Activated CD4-positive, alpha-beta T cell treated with anti-CD3 and anti-CD28 coated beads, Interleukin-2, Interleukin-6, amounts not matched to agents 100 ng/mL and 50 ng/mL, durations not matched to agents 16 hours and 8 hours (primary cell): Measurements from ENCODE around the gene MECP2.

Experiments used
- DNase-seq: peaks from one replicate; pipeline ENCODE4 v3.0.0-alpha.2; 2020

MECP2 gene

DNA sequence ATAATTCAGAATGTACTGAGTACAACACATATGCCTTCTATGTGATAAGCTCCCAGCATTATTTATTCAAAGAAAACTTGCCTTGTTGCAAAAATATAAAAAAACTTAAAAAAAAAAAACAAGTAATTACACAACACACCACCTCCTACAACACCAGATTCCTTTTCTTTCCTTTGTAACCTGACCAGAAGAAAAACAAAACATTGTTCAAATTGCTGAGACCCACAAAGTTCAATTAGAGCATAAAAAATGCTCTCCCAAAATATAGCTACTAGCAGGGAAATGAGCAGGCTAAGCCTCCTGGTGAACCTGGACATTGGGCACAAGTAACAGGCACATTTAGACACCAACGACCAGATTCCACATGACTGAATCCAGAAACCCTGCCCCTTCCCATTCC lies 38.3 kb downstream of the MECP2 start:
- no peak for DNase-seq

GRCh38 chrX:154058214-154058997 lies 39.1 kb downstream of the MECP2 start:
- DNase-seq = no peak

DNA sequence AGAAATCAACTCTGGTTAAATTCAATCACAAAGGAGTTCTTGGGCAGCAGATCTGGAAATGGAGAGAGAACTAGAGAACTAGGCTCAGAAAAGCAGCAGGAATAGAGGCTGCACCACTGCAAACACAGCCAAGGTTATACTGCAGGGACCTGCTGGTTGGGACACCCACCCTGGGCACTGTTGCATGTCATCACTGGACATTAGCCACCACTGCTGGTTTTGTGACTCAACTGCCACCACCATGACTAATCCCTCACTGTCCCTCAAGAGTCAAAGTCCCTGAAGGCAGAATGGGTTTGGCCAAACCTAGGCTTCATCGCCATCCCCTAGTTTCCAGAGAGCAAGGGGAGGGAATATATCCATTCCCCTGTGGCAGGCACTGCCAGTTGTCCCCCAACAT lies 39.7 kb downstream of the MECP2 start:
- no peak for DNase-seq

DNA sequence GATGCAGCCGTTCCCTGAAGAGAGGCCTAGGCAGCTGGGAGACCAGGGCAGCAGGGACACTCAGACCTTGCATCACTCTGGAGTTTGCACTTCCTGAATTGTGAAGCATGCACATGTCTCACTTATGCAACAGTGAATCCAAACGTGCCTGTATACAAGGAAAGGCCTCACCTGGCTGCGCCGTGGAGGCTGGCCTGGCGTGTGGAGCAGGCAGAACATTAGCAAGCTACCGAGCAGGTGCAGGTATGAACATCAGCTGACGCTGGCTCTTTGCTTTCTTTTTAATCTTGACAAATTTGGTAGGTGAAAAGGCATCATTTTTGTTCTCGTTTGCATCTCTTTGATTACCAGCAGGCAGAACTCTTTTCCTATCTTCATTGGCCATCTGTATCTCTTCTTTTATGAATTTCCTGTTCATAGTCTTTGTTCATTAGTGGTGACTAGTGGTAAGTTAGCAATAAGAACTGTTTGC lies 40.7 kb downstream of the MECP2 start:
- no peak for DNase-seq

DNA sequence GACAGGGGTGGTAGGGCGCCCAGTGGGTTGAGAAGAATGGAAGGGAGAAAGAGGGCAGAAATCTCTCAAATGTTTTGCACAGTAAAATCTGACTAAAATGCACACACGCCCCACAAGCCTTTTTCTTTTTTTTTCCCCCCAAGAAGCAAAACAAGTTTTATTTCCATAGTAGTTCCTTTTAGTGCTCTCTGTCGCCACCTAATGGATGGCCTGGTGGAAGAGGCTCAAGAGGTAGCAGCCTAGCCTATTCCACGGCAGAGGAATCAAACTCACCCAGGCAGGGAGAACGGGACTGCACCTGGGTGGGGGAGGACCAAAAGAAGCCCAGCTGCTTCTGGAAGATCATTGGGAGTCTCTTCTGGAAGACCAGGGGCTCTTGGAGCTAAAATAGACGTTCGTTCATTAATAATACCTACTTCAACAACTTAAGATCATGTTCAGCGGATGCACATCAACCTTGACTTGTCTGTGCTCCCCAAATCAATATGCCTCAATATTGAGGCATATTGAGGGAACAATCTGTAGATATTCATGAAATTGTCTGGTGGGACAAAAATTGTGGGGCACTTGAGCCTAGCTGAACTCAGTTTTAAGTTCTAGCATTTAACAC lies 46.2 kb downstream of the MECP2 start:
- DNase-seq = peak; percentile 69

GRCh38 chrX:154050113-154050495 lies 47.4 kb downstream of the MECP2 start:
- DNase-seq = no peak

DNA sequence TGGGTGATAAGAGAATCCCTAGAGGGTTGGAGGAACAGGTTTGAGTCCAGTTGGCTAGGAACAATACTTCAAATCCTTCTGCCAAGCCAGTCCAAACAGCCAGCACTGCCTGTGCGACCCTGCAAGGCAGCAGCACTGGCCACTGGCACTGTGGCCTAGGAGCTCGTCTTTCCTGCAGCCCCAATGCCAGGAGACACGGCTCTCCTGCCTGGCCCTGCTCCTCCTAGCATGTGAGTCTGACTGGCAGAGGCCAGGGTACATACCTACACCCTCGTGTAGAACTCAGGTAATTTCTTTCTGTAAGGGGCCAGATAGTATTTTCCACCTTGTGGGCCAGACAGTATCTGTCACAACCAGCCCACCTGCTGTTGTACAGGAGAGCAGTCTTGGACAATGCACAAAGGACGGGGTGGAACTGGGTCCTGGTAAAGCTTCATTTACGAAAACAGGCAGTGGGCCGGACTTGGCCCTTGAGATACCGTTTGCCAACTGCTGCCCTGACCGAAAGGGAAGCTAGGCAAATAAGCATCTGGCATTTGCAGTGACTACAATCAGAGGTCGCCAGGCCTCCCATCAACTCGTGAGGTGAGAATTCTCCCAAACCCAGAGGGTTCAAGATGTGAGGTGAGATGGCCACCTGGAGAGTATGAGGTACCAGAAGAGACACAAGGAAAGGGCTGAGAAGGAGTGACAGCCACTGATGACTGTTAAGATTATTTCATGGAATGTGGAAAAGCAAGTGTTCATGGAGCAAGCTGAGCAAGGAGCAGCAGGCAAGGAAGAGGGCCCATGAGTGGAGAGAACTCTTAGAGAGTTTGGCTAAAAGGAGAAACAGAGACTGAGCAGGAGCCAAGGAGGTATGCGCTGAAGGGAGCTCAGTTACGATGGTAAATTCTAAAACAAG lies 48.1 kb downstream of the MECP2 start:
- DNase-seq = no peak

GRCh38 chrX:154048398-154048797 lies 49.1 kb downstream of the MECP2 start:
- DNase-seq = no peak

- DNase-seq = no peak
Measured at GRCh38 chrX:154046940-154047610, 50.4 kb downstream of the MECP2 start.

GRCh38 chrX:154046031-154046781 lies 51.3 kb downstream of the MECP2 start:
- no peak for DNase-seq

GRCh38 chrX:154044091-154044490 lies 53.4 kb downstream of the MECP2 start:
- no peak for DNase-seq

- DNase-seq = no peak
Measured at GRCh38 chrX:154043003-154043763, 54.3 kb downstream of the MECP2 start.

DNA sequence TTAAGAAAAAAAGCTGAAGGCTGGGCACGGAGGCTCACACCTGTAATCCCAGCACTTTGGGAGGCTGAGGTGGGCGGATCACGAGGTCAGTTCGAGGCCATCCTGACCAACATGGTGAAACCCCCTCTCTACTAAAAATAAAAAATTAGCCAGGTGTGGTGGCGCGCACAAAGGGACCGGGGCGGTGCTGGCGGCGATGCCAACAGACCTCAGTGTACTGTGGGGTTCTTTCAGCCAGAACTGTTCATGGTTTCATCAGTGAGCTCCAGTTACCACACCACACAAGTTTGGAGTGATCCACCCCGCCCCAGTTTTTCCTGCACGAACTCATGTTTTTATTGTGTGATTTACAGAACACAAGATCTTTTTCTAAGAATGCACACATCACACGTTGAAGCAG lies 56.7 kb downstream of the MECP2 start:
- no peak for DNase-seq

- no peak for DNase-seq
Measured at GRCh38 chrX:154040307-154040756, 57.2 kb downstream of the MECP2 start.

GRCh38 chrX:154039577-154039976 lies 57.9 kb downstream of the MECP2 start:
- no peak for DNase-seq

- no peak for DNase-seq
Measured at GRCh38 chrX:154038656-154039055, 58.9 kb downstream of the MECP2 start.

DNA sequence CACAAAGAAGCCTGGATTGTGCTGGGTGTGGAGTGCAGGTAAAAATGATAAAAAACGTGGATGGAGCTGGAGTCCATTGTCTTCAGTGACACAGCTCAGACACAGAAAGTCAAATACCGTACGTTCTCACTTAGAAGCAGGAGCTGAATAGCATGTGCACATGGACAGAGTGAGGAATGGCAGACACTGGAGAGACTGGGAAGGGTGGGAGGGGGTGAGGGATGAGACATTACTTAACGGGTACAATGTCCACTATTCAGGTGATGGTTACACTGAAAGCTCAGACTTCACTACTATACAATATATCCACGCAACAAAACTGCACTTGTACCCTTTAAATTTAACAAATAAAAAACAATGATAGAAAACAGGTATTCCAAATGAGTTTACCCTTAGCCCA lies 59.8 kb downstream of the MECP2 start:
- no peak for DNase-seq

DNA sequence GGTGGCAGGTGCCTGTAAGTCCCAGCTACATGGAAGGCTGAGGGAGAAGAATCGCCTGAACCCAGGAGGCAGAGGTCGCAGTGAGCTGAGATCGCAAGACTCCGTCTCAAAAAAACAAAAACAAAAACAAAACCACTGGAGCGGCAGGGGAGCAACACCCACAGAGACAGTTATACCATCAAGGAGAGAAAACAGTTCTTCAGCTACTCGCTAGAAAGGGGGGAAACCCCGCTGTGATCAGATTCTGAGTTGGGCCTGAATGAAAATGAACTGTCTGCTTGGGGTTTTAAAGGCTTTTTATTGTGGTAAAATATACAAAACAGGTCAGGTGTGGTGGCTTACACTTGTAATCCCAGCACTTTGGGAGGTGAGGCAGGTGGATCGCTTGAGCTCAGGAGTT lies 61.0 kb downstream of the MECP2 start:
- DNase-seq = peak; percentile 30

- DNase-seq = no peak
Measured at GRCh38 chrX:154033848-154034247, 63.7 kb downstream of the MECP2 start.

DNA sequence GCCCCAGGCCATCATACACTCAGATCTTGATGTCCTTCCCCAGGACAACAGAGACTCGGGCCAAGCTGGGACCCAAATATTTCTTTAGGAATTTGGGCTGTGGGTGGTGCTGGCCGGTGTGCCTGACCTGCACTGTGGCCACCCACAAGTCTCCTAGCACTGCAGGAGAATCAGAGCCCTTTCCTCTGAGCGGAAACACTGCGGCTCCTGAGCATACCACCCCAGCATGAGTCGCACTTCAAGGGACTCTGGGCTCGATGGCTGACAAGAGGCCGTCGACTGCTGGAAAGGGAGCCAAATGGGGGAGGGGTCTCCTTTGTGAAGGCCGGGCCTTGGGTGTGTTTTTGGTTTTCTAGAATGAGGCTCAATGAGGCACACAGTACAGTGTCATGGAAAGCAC lies 64.9 kb downstream of the MECP2 start:
- no peak for DNase-seq

DNA sequence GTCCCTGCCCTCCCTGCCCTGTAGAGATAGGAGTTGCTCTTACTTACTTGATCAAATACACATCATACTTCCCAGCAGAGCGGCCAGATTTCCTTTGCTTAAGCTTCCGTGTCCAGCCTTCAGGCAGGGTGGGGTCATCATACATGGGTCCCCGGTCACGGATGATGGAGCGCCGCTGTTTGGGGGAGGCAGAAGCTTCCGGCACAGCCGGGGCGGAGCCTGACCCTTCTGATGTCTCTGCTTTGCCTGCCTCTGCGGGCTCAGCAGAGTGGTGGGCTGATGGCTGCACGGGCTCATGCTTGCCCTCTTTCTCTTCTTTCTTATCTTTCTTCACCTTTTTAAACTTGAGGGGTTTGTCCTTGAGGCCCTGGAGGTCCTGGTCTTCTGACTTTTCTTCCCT lies 65.4 kb downstream of the MECP2 start:
- no peak for DNase-seq
